GM12892 (cell line): ENCODE results near the gene ADPRS.

ENCODE experiments used
- POLR2A ChIP-seq: IDR thresholded peaks from 2 replicates; pipeline ENCODE4 v1.6.1; 2011; ENCODE audit warnings: low read depth, low read length, control low read depth
- POLR2AphosphoS5 ChIP-seq: IDR thresholded peaks from 2 replicates; pipeline ENCODE4 v1.6.1; 2011; ENCODE audit warnings: low read depth, low read length, control low read depth

DNA sequence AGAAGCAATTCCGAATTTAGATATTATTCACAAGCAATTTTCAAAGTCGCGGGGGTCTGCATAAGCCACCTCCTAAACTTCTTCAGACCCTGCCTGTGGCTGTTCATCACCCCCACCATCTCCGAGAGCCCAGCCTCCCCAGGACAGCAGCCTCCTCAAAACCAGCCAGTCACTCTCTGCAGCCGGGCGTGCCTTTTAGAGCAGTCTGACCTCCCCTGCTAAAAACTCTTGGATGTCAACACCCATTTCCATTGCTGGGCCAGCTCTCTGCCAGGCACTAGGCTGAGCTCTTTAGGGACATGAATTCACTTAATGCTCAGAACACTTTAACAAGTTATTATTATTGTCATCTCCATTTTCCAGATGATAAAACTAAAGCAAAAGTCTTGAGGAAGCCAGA, 11.7 kb downstream of the ADPRS start:
- TF ChIP-seq POLR2A (no peak), POLR2AphosphoS5 (no peak)
